HG02642 (cell line): ENCODE measurements around the gene TSEN54.

Source experiments
- ATAC-seq: cut with Tn5 transposase; IDR thresholded peaks from one replicate; pipeline ENCODE4 v1.9.1; 2021; ENCODE audit warnings: mild to moderate bottlenecking; ENCODE audit not compliant: unreplicated experiment, poor library complexity

The TSEN54 gene

GRCh38 chr17:75558666-75559530 is 42.6 kb downstream of the TSEN54 start:
- no peak for ATAC-seq

DNA sequence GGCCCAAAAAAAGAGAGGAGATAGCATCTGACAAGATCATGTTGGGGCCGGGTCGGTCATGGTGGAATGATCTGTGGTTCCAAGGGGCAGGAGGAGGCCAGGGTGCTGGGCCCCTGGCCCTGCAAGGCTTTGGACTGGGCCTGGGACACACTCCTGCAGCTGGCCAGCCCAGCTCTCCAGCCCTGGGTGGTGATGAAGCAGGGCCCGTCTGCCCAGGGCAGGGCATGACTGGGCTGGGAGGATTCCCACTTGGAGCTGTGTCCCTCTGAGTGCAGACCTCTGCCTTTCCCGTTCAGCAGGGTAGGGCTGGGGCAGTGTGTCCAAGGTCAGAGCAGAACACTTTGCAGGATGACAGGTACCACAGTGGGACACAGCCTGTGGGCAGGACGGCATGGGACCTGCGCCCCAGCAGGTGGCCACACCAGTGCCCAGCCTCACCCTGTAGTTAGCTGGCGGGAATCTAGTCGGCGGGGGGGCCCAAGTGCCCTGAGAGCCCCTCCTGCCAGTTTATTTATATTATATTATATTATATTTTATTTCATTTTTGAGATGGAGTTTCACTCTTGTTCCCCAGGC is 43.7 kb downstream of the TSEN54 start:
- no peak for ATAC-seq

- no peak for ATAC-seq
Measured at GRCh38 chr17:75561927-75562603, 45.7 kb downstream of the TSEN54 start.

DNA sequence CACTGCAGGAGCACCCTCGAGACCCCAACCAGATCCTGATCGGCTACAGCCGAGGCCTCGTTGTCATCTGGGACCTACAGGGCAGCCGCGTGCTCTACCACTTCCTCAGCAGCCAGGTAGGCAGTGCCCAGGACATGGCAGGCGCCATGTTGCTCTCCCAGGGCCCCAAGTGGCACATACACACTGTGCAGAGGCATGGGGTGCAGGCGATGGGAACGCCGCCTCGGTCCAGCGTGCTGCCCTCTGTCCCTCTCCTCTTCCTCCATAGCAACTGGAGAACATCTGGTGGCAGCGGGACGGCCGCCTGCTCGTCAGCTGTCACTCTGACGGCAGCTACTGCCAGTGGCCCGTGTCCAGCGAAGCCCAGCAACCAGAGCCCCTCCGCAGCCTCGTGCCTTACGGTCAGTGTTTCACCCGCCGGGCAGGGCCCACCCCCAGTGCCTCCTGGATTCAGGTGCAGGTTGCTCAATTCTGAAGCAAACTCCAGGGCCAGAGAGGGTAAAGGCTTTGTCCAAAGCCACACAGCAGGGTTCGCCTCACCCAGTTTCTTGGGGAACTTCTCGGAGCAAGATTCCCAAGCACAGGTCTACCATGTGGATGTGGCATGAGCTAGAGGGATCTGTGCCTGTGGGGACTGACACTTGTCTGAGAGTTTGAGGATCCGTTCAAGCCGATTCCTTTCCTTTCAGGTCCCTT is 46.9 kb downstream of the TSEN54 start:
- no peak for ATAC-seq

DNA sequence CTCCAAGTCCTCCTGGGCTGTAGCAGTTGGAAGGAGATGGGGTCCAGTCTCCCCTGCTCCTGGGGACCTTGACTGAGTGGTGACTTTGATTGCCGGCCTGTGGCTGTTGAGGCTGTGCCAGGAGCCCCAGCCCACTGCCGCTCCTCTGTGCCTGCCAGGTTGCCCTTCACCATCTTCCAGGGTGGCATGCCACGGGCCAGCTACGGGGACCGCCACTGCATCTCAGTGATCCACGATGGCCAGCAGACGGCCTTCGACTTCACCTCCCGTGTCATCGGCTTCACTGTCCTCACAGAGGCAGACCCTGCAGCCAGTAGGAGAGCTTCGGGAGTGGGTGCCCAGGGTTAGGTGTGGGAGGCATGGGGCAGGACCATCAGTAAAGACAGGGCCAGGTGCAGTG is 47.9 kb downstream of the TSEN54 start:
- no peak for ATAC-seq

DNA sequence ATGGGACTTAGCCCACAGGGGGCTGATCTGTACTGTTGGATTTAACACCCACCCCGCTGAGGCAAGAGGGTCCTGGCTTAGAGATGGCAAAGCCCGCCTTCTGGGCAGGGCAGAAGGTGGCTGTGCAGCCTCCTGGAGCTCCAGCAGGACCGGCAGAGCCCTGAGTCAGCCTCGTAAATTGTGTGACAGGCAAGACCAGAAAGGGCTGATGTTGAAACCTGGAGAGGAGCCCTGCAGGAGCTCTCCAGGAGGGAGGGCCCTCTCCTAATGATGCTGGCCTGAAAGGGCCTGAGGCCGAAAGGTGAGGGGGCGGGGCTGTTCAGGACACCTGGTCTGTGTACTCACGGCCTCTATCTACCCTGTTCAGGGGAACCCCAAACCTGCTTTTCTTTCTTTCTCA is 48.7 kb downstream of the TSEN54 start:
- no peak for ATAC-seq

- no peak for ATAC-seq
Measured at GRCh38 chr17:75565618-75566017, 49.3 kb downstream of the TSEN54 start.

DNA sequence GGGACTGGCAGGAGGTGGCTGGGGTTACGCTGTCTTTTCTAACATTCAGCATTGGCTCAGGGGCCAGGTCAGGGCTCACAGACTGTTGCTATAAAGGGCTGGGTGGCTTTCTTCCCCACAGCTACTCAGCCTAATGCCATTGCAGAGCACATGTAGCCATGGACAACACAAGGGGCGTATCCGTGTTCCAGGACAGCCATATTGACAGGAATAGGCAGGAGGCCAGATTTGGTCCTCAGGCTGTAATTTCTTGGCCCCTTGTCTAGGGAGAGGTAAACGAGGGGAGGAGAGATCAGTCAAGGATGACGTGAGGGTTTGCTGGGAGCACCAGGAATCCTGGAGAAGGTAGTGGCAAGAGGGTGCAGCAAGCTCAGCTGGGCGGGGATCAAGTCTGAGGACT is 50.1 kb downstream of the TSEN54 start:
- no peak for ATAC-seq

DNA sequence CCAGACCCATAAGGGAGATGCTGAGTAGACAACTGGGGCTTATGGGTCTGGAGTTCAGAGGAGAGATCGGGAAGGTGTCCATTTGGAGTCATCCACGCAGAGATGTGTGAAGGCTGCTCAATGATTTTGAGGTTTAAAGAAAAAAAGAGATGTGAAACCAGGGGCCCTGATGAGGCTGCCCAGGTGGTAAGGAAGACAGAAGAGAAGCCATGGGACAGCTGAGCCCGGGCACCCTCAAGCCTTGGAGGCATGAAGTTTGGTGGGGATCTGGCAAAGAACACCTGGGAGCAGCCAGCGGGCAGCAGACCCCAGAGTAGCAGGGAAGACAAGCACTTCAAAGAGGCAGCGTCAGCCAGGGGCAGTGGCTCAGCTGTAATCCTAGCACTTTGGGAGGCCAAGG is 50.5 kb downstream of the TSEN54 start:
- ATAC-seq: no peak

DNA sequence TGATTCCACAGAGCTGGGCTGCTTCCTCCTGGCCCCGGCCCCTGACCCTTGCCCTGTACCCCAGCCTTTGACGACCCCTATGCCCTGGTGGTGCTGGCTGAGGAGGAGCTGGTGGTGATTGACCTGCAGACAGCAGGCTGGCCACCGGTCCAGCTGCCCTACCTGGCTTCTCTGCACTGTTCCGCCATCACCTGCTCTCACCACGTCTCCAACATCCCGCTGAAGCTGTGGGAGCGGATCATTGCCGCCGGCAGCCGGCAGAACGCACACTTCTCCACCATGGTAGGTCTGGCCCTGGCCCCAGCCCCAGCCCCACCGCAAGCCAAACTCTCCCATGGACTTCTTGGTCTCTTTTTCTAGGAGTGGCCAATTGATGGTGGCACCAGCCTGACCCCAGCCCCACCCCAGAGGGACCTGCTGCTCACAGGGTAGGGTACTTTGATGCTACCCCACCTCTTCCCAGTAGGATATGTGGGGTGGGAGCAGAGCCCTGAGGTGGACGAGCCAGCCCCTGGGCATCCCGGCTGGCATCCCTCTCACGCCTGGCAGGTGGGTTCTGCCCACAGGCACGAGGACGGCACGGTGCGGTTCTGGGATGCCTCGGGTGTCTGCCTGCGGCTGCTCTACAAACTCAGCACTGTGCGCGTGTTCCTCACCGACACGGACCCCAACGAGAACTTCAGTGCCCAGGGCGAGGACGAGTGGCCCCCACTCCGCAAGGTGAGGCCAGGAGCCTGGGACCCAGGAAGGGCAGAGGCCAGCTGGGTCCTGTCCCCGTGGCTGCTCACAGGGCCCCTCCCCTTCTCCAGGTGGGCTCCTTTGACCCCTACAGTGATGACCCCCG is 52.3 kb downstream of the TSEN54 start:
- ATAC-seq: no peak

DNA sequence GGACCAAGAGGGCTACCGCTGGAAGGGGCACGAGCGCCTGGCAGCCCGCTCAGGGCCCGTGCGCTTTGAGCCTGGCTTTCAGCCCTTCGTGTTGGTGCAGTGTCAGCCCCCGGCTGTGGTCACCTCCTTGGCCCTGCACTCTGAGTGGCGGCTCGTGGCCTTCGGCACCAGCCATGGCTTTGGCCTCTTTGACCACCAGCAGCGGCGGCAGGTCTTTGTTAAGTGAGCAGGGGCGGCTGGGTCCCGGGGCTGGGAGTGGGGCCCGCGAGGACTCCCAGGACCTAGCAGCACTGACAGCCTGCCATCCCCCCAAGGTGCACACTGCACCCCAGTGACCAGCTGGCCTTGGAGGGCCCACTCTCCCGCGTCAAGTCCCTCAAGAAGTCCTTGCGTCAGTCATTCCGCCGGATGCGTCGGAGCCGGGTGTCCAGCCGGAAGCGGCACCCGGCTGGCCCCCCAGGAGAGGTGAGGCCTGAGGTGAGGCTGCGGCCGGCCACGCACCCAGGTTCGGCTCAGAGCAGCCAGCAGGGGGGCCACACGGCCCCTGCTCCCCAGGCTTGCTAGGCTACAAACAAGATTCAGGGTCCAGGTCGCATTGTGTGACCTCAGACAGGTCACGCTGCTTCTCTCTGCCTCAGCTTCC is 53.8 kb downstream of the TSEN54 start:
- no peak for ATAC-seq

GRCh38 chr17:75570772-75571171 is 54.4 kb downstream of the TSEN54 start:
- ATAC-seq: no peak

DNA sequence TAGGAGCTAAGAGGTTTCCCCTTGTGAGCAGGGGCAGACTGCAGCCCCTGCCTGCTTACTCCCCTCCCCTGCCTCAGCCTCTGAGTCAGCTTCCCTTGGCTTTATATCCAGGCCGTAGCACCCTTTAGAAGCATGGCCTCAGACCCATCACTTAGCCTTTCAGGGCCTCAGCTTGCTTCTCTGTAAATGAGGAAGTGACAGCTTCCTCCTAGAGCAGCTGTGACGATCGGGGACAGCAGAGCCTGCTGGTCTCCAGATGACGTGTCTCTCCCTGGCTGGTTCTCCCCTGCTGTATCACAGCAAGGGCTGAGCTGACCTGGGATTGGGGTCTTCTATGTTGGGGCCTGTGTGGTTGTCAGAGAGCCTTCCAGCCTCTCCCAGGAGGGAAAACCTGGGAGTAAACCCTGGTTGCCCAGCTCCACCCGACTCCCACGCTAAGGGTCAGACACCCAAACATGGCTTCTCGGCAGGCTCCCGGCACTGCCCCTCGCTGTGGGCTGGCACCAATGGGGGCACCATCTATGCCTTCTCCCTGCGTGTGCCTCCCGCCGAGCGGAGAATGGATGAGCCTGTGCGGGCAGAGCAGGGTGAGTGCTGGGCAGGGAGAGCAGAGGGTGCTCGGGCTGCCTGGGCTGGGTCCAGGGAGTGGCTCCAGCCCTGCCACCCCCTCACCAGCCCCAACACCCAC is 55.0 kb downstream of the TSEN54 start:
- ATAC-seq: peak; percentile 63

DNA sequence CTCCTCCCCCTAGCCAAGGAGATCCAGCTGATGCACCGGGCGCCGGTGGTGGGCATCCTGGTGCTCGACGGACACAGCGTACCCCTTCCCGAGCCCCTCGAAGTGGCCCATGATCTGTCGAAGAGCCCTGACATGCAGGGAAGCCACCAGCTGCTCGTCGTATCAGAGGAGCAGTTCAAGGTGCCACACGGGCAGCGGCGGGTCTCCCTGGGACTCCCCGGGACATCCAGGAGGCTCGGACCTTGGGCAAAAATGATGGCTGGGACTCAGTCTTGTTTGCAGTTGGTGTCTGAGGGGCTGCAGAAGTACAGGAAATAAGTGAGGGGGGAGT is 55.5 kb downstream of the TSEN54 start:
- no peak for ATAC-seq

GRCh38 chr17:75572713-75573539 is 56.6 kb downstream of the TSEN54 start:
- no peak for ATAC-seq

- no peak for ATAC-seq
Measured at GRCh38 chr17:75573540-75573957, 57.2 kb downstream of the TSEN54 start.

- ATAC-seq: no peak
Measured at GRCh38 chr17:75573994-75574393, 57.7 kb downstream of the TSEN54 start.
